Measurements from ENCODE around the gene LHX3. TPM values are rescaled to one million over a fixed set of nuclear protein-coding genes. Genes with fewer than 3 reads are reported as not detected.

The LHX3 gene
- total and polyA plus RNA-seq, 10 of the 15 experiments (the other 5 are each of a cell fraction or from before 2014, with no cell fraction given): not detected

DNA sequence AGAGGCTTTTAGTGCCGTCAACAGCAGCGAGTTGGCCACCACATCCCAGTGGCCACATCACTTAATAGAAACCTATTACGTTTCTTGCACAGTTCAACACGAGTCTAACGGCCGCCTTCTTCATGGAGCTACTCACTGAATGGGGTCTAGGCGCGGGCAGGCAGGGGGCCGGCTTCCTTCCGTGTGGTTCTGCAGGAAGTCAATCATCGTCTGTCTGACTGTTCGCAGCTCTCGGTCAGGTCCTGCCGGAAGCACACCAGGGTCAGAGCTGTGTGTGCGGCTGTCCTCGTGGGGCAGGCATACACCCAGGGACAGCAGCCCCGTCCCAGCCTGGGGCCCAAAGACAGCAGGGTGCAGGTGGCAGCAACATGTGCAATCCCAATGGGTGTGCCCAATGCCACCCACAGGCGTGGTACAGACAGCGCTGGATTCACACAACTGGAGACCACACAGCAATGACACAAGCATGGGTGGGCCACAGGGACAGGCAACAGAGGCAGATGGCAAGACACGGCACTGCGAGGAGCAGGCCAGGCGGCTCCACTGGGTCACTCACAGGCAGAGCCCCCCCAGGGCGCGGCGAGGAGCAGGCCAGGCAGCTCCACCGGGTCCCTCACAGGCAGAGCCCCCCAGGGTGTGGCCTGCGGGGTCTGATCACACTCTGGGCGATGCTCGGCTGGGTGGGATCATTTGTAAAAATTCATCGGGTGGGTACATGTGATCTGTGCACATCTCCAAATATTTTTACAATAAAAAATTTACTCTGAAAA is 19.1 kb upstream of the LHX3 start (continued):
- no peak for TF ChIP-seq ZNF687 (IDR thresholded peaks at IDR 0.05)
- TF ChIP-seq, protein P1, sequence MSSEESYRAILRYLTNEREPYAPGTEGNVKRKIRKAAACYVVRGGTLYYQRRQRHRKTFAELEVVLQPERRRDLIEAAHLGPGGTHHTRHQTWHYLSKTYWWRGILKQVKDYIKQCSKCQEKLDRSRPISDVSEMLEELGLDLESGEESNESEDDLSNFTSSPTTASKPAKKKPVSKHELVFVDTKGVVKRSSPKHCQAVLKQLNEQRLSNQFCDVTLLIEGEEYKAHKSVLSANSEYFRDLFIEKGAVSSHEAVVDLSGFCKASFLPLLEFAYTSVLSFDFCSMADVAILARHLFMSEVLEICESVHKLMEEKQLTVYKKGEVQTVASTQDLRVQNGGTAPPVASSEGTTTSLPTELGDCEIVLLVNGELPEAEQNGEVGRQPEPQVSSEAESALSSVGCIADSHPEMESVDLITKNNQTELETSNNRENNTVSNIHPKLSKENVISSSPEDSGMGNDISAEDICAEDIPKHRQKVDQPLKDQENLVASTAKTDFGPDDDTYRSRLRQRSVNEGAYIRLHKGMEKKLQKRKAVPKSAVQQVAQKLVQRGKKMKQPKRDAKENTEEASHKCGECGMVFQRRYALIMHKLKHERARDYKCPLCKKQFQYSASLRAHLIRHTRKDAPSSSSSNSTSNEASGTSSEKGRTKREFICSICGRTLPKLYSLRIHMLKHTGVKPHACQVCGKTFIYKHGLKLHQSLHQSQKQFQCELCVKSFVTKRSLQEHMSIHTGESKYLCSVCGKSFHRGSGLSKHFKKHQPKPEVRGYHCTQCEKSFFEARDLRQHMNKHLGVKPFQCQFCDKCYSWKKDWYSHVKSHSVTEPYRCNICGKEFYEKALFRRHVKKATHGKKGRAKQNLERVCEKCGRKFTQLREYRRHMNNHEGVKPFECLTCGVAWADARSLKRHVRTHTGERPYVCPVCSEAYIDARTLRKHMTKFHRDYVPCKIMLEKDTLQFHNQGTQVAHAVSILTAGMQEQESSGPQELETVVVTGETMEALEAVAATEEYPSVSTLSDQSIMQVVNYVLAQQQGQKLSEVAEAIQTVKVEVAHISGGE (CRISPR knock-in tag; IDR thresholded peaks at IDR 0.05): no peak
- TF ChIP-seq GATAD2B (conservative IDR thresholded peaks at IDR 0.05; ENCODE audit: low read depth): no peak
- TF ChIP-seq MTA3 (IDR thresholded peaks at IDR 0.05; ENCODE audit: borderline replicate concordance, low read length): no peak

Measured in GM12878 (cell line).